SU-DHL-6 (cell line): ENCODE results near the gene PRND.

ENCODE experiments used
- CTCF ChIP-seq: fragments of 200-600 bp; sonication (generic); IDR thresholded peaks from one replicate; pipeline ENCODE4 v1.5.1; 2017; ENCODE audit warnings: antibody characterized with exemption, mild to moderate bottlenecking, low read length, moderate library complexity; ENCODE audit not compliant: insufficient read depth, poor library complexity, severe bottlenecking
- EZH2phosphoT487 ChIP-seq: fragments of 200-600 bp; sonication (generic), shearing (Covaris generic); conservative IDR thresholded peaks from 2 replicates; pipeline ENCODE4 v1.6.1; 2018; ENCODE audit warnings: mild to moderate bottlenecking, antibody characterized with exemption, low read length, moderate library complexity, mixed read lengths

- TF ChIP-seq CTCF = no peak
- TF ChIP-seq EZH2phosphoT487 = no peak
Observed at GRCh38 chr20:4689220-4689619, 32.5 kb upstream of the PRND start.
